ACC112 (cell line): ENCODE data around the gene SGPP2.

Experiments
- H2AFZ ChIP-seq: fragments of 200-600 bp; sonication (generic); one replicate; pipeline ENCODE4 v1.6.0; 2017; ENCODE audit warnings: antibody characterized with exemption, low read length; ENCODE audit not compliant: unreplicated experiment
- H3K27ac ChIP-seq: fragments of 200-600 bp; sonication (generic); 2 replicates; pipeline ENCODE4 v1.5.1; 2014; ENCODE audit warnings: low read depth, mild to moderate bottlenecking, antibody characterized with exemption, low read length, moderate library complexity
- H3K27me3 ChIP-seq: fragments of 200-600 bp; sonication (generic); 2 replicates; pipeline ENCODE4 v1.6.1; 2014; ENCODE audit warnings: mild to moderate bottlenecking, antibody characterized with exemption, low read length, moderate library complexity, mixed read lengths; ENCODE audit not compliant: insufficient read depth
- H3K36me3 ChIP-seq: fragments of 200-600 bp; sonication (generic); 2 replicates; pipeline ENCODE4 v1.6.1; 2016; ENCODE audit warnings: mild to moderate bottlenecking, antibody characterized with exemption, low read length, moderate library complexity, mixed read lengths; ENCODE audit not compliant: insufficient read depth
- H3K4me1 ChIP-seq: fragments of 200-600 bp; sonication (generic); one replicate; pipeline ENCODE4 v1.6.1; 2016; ENCODE audit warnings: low read length, mixed read lengths; ENCODE audit not compliant: insufficient read depth, unreplicated experiment, control insufficient read depth
- H3K4me3 ChIP-seq: fragments of 200-600 bp; sonication (generic); 2 replicates; pipeline ENCODE4 v1.5.1; 2014; ENCODE audit warnings: mild to moderate bottlenecking, low read depth, low read length
- H3K79me2 ChIP-seq: fragments of 200-600 bp; sonication (generic); one replicate; pipeline ENCODE4 v1.6.0; 2016; ENCODE audit warnings: low read length; ENCODE audit not compliant: control insufficient read depth, unreplicated experiment, insufficient read depth

The SGPP2 gene

GRCh38 chr2:222561151-222561550 lies 136.8 kb downstream of the SGPP2 start:
- H3K4me3 ChIP-seq: no peak overlapping the region
- H3K27me3 ChIP-seq: no peaks in the 10 kb centered on the region
- H3K27ac ChIP-seq: no peak overlapping the region
- H2AFZ ChIP-seq: no peak overlapping the region
- H3K79me2 ChIP-seq: no peaks in the 10 kb centered on the region
- no peaks in the 10 kb centered on the region for H3K4me1 ChIP-seq
- no peaks in the 10 kb centered on the region for H3K36me3 ChIP-seq

GRCh38 chr2:222561817-222562645 lies 137.7 kb downstream of the SGPP2 start:
- H3K4me3 ChIP-seq: no peak overlapping the region
- no peaks in the 10 kb centered on the region for H3K27me3 ChIP-seq
- no peaks in the 10 kb centered on the region for H3K36me3 ChIP-seq
- no peak overlapping the region for H2AFZ ChIP-seq
- no peaks in the 10 kb centered on the region for H3K79me2 ChIP-seq
- no peak overlapping the region for H3K27ac ChIP-seq
- no peaks in the 10 kb centered on the region for H3K4me1 ChIP-seq

DNA sequence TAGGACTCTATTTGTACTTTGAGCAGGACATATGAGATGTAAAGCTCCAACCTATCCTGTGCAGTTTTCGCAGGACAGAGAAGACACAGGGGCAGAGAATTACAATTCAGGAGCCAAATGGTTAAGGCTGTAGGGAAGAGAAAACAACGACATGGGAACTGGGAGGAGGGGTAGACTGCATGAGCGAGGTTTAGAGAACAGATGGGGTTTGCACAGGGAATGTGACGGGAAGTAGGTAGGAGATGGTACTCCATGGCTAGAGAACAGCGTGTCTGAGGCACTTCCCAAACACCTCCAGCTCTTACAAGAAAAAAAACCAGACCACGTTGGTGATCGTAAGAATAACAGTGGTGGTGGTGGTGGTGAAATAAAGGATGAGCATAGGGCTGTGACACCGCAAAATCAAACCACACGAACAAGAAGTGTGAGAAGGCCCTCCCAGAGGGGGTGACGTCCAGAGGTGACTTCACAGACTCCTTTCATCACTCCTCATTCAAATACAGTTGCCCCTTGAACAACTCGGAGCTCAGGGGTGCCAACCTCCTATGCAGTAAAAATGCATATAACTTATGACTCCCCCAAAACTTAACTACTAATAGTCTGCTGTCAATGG lies 138.9 kb downstream of the SGPP2 start:
- Histone ChIP-seq H3K27ac (no peak overlapping the region), H3K4me3 (no peak overlapping the region), H3K79me2 (no peaks in the 10 kb centered on the region), H3K27me3 (no peaks in the 10 kb centered on the region), H3K4me1 (no peaks in the 10 kb centered on the region), H3K36me3 (peaks cover 6% of the 10 kb centered on the region; the same call in 1 of the 2 replicates), H2AFZ (no peak overlapping the region)

DNA sequence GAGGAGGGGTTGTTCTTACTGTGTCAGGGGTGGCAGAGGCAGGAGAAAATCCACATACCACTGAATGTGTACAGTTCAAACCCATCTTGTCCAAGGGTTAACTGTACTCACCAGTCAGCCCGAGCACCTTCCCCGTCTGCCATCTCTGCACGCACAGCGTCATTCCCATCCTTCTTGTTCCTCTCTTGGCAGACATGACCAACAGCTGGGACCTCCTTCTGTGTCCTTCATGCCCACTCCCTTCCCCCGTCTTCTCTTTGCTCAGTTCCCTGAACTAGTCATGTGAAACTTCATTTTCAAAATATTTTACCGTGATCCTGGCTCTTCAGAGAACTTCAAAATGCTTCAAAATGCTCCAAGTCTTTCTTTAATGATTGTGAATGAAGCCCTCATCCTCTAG lies 139.6 kb downstream of the SGPP2 start:
- H2AFZ ChIP-seq: no peak overlapping the region
- no peaks in the 10 kb centered on the region for H3K27me3 ChIP-seq
- no peak overlapping the region for H3K27ac ChIP-seq
- peaks cover 6% of the 10 kb centered on the region; the same call in 1 of the 2 replicates for H3K36me3 ChIP-seq
- no peaks in the 10 kb centered on the region for H3K79me2 ChIP-seq
- no peak overlapping the region for H3K4me3 ChIP-seq
- peaks cover 2% of the 10 kb centered on the region for H3K4me1 ChIP-seq

DNA sequence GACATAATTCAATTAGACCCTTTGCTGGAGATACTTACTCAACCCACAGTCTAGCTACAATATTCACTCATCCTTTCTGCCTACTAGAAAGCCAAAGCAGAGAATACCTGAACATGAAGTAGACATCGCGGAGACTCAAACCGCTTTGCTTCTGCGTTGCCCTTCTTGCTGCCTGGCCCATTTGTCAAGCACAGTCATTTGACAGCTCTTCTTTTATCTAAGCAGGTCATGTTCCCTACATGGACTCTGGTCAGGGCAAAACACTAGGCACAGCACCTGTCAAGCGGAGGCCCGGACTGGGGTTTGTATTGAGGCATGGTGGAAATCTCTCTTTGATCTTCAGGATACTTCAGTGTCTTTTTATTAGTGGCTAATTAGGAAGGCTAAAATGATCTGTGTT lies 141.9 kb downstream of the SGPP2 start:
- H2AFZ ChIP-seq: no peak overlapping the region
- no peak overlapping the region for H3K4me3 ChIP-seq
- H3K36me3 ChIP-seq: peaks cover 10% of the 10 kb centered on the region
- no peaks in the 10 kb centered on the region for H3K27me3 ChIP-seq
- no peak overlapping the region for H3K27ac ChIP-seq
- peaks cover 24% of the 10 kb centered on the region for H3K4me1 ChIP-seq
- no peaks in the 10 kb centered on the region for H3K79me2 ChIP-seq

DNA sequence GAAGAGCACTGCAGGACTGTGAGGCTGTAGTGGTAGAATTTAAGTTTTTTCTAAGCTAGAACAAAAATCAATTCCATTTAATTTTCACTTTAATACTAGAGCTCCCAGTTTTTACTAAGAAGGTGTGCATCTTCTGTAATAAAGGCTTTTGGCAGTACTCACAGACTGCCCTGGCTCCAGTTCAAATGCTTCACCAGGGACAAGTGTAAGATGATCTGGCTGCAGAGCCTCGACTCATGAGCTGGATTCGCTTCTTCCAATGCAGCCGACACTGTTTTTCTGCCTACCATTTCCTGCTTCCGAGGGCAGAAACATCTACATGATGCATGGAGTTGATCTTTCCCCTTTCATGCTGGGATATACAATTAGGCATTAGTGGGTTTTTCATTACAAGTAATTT lies 144.5 kb downstream of the SGPP2 start:
- Histone ChIP-seq H3K27ac (no peak overlapping the region), H3K4me3 (no peak overlapping the region), H3K27me3 (no peaks in the 10 kb centered on the region), H3K36me3 (peaks cover 14% of the 10 kb centered on the region), H2AFZ (no peak overlapping the region), H3K4me1 (peaks cover 43% of the 10 kb centered on the region), H3K79me2 (no peaks in the 10 kb centered on the region)

- Histone ChIP-seq H3K79me2 (no peaks in the 10 kb centered on the region), H2AFZ (no peak overlapping the region), H3K4me3 (no peak overlapping the region), H3K4me1 (peaks cover 44% of the 10 kb centered on the region), H3K36me3 (peaks cover 14% of the 10 kb centered on the region), H3K27me3 (no peaks in the 10 kb centered on the region), H3K27ac (peak overlapping the region; percentile 8; the same call in 1 of the 2 replicates)
These were observed 145.5 kb downstream of the SGPP2 start for GRCh38 chr2:222569826-222570225.

GRCh38 chr2:222572264-222572721 lies 147.9 kb downstream of the SGPP2 start:
- Histone ChIP-seq H3K4me3 (no peak overlapping the region), H2AFZ (no peak overlapping the region), H3K36me3 (peaks cover 12% of the 10 kb centered on the region), H3K79me2 (no peaks in the 10 kb centered on the region), H3K4me1 (peaks cover 51% of the 10 kb centered on the region), H3K27me3 (no peaks in the 10 kb centered on the region), H3K27ac (peak overlapping the region; percentile 55)

DNA sequence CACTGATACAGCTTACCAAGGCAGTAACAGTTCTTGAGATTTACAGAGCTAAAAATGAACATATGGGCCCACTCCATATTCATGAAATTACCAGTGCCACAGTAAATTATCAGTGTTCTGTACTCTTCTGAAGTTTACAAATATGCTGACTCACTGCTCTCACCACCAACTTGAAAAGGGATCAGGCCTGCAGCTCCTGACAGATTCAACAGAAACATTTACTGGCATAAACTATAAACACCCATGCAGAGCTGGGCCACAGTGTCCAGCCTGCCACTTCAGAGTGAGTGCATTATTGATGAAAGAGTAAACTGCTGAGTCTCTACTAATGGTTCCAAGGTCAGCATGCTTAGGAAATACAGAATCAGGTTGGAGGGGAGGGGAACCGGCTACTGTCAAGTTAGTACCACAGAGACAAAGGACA lies 148.4 kb downstream of the SGPP2 start:
- peaks cover 8% of the 10 kb centered on the region for H3K36me3 ChIP-seq
- no peak overlapping the region for H3K4me3 ChIP-seq
- H2AFZ ChIP-seq: no peak overlapping the region
- H3K79me2 ChIP-seq: no peaks in the 10 kb centered on the region
- peak overlapping the region; percentile 55 for H3K27ac ChIP-seq
- H3K27me3 ChIP-seq: no peaks in the 10 kb centered on the region
- H3K4me1 ChIP-seq: peaks cover 51% of the 10 kb centered on the region

DNA sequence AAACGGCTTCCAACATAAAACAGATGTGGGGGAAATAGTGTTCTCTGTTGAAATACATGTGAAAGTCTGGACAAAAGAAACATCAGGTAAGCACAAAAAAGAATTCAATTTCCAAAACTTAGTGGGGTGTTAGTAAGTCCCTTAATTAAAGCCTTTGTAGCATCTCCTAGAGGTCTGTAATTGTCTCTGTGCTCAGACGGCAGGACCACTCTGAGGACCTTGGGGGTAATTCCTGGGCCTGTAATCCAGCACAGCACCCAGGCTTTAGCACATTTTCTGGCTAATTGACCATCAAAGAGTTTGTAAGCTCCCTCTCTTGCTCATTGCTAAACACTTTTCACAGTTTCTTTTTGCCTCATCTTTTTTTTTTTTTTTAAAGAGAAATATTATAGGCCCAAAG lies 151.3 kb downstream of the SGPP2 start:
- H3K79me2 ChIP-seq: no peaks in the 10 kb centered on the region
- H2AFZ ChIP-seq: no peak overlapping the region
- no peaks in the 10 kb centered on the region for H3K27me3 ChIP-seq
- H3K4me1 ChIP-seq: peaks cover 32% of the 10 kb centered on the region
- H3K36me3 ChIP-seq: peaks cover 15% of the 10 kb centered on the region
- no peak overlapping the region for H3K4me3 ChIP-seq
- no peak overlapping the region for H3K27ac ChIP-seq
